Renal pelvis (tissue), 4 donors: ENCODE results near the gene YJU2. TPM values are rescaled to one million over a fixed set of nuclear protein-coding genes. Genes with fewer than 3 reads are reported as not detected.
A peak's percentile ranks its signal among the peaks of the same experiment; 100 is the strongest.
"Not testable (repeated sequence)": the region's sequence is repeated elsewhere in the genome, so short reads cannot be mapped to it uniquely, and the experiment has no call there.

Source experiments
- DNase-seq: peaks from one replicate; pipeline ENCODE4 v3.0.0-alpha.2; 2013
- polyA plus RNA-seq, 3 donors: library from polyadenylated mRNA; unstranded; fragments of 120-200 nt; gene quantifications; one replicate each; pipeline ENCODE4 v1.2.1, GENCODE V29; 2013; ENCODE audit not compliant: insufficient read length in 3 of 3

Gene YJU2
- polyA plus RNA-seq, 3 donors: 24.0 to 28.1 (median 24.9) TPM

- no peak for DNase-seq
Observed at GRCh38 chr19:4220188-4220587, 26.7 kb upstream of the YJU2 start.

- DNase-seq: no peak
Observed at GRCh38 chr19:4224470-4224869, 22.4 kb upstream of the YJU2 start.

GRCh38 chr19:4225885-4226284, 21.0 kb upstream of the YJU2 start:
- DNase-seq: no peak

- DNase-seq: no peak
Observed at GRCh38 chr19:4227771-4228170, 19.1 kb upstream of the YJU2 start.

- no peak for DNase-seq
Observed at GRCh38 chr19:4228765-4229178, 18.1 kb upstream of the YJU2 start.

- DNase-seq: no peak
Observed at GRCh38 chr19:4229179-4229931, 17.5 kb upstream of the YJU2 start, which contains the start of gene EBI3. EBI3 (plus strand) TSS chr19:4229523; CDS start chr19:4229551, 28 bp downstream.

GRCh38 chr19:4230237-4230636, 16.6 kb upstream of the YJU2 start:
- not testable (repeated sequence) for DNase-seq

GRCh38 chr19:4231521-4231920, 15.4 kb upstream of the YJU2 start:
- not testable (repeated sequence) for DNase-seq

GRCh38 chr19:4232139-4232538, 14.7 kb upstream of the YJU2 start:
- not testable (repeated sequence) for DNase-seq

GRCh38 chr19:4232614-4233281, 14.1 kb upstream of the YJU2 start:
- no peak for DNase-seq

- DNase-seq: no peak
Observed at GRCh38 chr19:4233282-4233853, 13.5 kb upstream of the YJU2 start.

- DNase-seq: peak; percentile 23
Observed at GRCh38 chr19:4234142-4234861, 12.6 kb upstream of the YJU2 start.

GRCh38 chr19:4234862-4235201, 12.0 kb upstream of the YJU2 start:
- DNase-seq: no peak

- DNase-seq: not testable (repeated sequence)
Observed at GRCh38 chr19:4237510-4237909, 9.4 kb upstream of the YJU2 start.

GRCh38 chr19:4238831-4239230, 8.0 kb upstream of the YJU2 start:
- DNase-seq: no peak

- DNase-seq: no peak
Observed at GRCh38 chr19:4241824-4242430, 5.0 kb upstream of the YJU2 start.

- DNase-seq: not testable (repeated sequence)
Observed at GRCh38 chr19:4245938-4246337, 942 bp upstream of the YJU2 start.

- DNase-seq: no peak
Observed at GRCh38 chr19:4256563-4256962, 9.7 kb downstream of the YJU2 start.

GRCh38 chr19:4257025-4257424, 10.1 kb downstream of the YJU2 start:
- no peak for DNase-seq

- DNase-seq: no peak
Observed at GRCh38 chr19:4258181-4258580, 11.3 kb downstream of the YJU2 start.

- DNase-seq: no peak
Observed at GRCh38 chr19:4260613-4261191, 13.8 kb downstream of the YJU2 start.

GRCh38 chr19:4264812-4265211, 17.9 kb downstream of the YJU2 start:
- no peak for DNase-seq
